GM12875 (cell line): Measurements from ENCODE around the gene GTF2I.

Experiments used
- H3K4me3 ChIP-seq: one replicate; pipeline ENCODE4 v1.5.1; 2011; ENCODE audit warnings: low read depth, low read length, control low read depth
- CTCF ChIP-seq: IDR thresholded peaks from 2 replicates; pipeline ENCODE4 v1.5.1; 2011; ENCODE audit warnings: low read depth, mild to moderate bottlenecking, control low read depth, inconsistent platforms, low read length, moderate library complexity, borderline replicate concordance; ENCODE audit not compliant: insufficient read depth

GTF2I gene

GRCh38 chr7:74657692-74658177 lies at the start of gene GTF2I:
TSS of gene GTF2I (plus strand) at chr7:74657718. CDS start at chr7:74689129, 31,411 bp downstream.
- TF ChIP-seq CTCF: no peak
- peak within 1 kb of the TSS; percentile 94 for H3K4me3 ChIP-seq

- no peak overlapping the region for H3K4me3 ChIP-seq
- TF ChIP-seq CTCF: no peak
These were observed 45.3 kb upstream of the GTF2I start for GRCh38 chr7:74612015-74612829.

- no peak for TF ChIP-seq CTCF
These were observed 41.4 kb upstream of the GTF2I start for GRCh38 chr7:74615933-74616780.

GRCh38 chr7:74617180-74617744 lies 40.3 kb upstream of the GTF2I start:
- H3K4me3 ChIP-seq: no peak overlapping the region
- no peak for TF ChIP-seq CTCF

More at GRCh38 chr7:74615933-74616780, 41.4 kb upstream of the GTF2I start:
- H3K4me3 ChIP-seq: no peak overlapping the region

GRCh38 chr7:74619235-74619860 lies 38.2 kb upstream of the GTF2I start:
- H3K4me3 ChIP-seq: no peak overlapping the region
- TF ChIP-seq CTCF: no peak

- no peak overlapping the region for H3K4me3 ChIP-seq
- TF ChIP-seq CTCF: no peak
These were observed 35.2 kb upstream of the GTF2I start for GRCh38 chr7:74622228-74622749.
